HepG2 (cell line): ENCODE data around the gene TFF1. TPM values are rescaled to one million over a fixed set of nuclear protein-coding genes. Genes with fewer than 3 reads are reported as not detected.

Experiments
- ATAC-seq: fragments of 200-7000 bp; cut with Tn5 transposase; 3 replicates; pipeline ENCODE4 v1.9.1; 2020; ENCODE audit warnings: mild to moderate bottlenecking, moderate library complexity
- BruUV-seq: library from RNA; stranded (reverse); fragments of 400-500 nt; replicated peaks from 2 replicates; lab custom pipeline; 2021; lab: Mats Ljungman, UMichigan
- CTCF ChIA-PET: fragments of 300-600 bp; formaldehyde crosslinking; extraction: SDS; loops from one replicate; lab custom pipeline; 2021; ENCODE audit warnings: low total read pairs, inconsistent platforms, low intra/inter-chr PET ratio; lab: Yijun Ruan, JAX
- POLR2A ChIA-PET: fragments of 350-600 bp; sonication (Branson Sonifier 250); formaldehyde crosslinking; loops from one replicate; lab custom pipeline; 2020; ENCODE audit warnings: antibody characterized with exemption, inconsistent platforms; lab: Yijun Ruan, JAX
- DNase-seq: peaks from one replicate; pipeline ENCODE4 v3.0.0-alpha.2; 2015; ENCODE audit warnings: low spot score
- FAIRE-seq: peaks from 3 replicates; lab custom pipeline; 2011; peaks lifted over from hg19 to GRCh38; lab: Jason Lieb, UNC
- H2AFZ ChIP-seq: one replicate; pipeline ENCODE4 v1.6.1; 2011; ENCODE audit warnings: low read length, inconsistent platforms
- H3K27ac ChIP-seq: fragments of 300-600 bp; 3 replicates; pipeline ENCODE4 v1.8.0; 2011; ENCODE audit warnings: mixed run types, mild to moderate bottlenecking, mixed read lengths, low read length, inconsistent platforms; ENCODE audit not compliant: insufficient read depth; ENCODE audit errors: extremely low read length
- H3K27me3 ChIP-seq, 2 experiments: fragments of 200-600 bp in 1 of 2; 2 replicates in 1 of 2; 3 replicates in 1 of 2; pipeline versions ENCODE4 v1.6.0 to v1.8.0; 2011; ENCODE audit warnings: low read length in 2 of 2, mild to moderate bottlenecking in 2 of 2, moderate library complexity in 2 of 2, inconsistent platforms in 1 of 2; ENCODE audit not compliant: insufficient read depth in 2 of 2, control insufficient read depth in 1 of 2
- H3K36me3 ChIP-seq, 2 experiments: fragments of 200-600 bp in 1 of 2; replicated peaks in 1 of 2; 2 replicates in 1 of 2; 3 replicates in 1 of 2; pipeline versions ENCODE4 v1.5.1 to v1.8.0; 2011; ENCODE audit warnings: low read length in 2 of 2, inconsistent platforms in 1 of 2; ENCODE audit not compliant: insufficient read depth in 2 of 2, control insufficient read depth in 1 of 2
- H3K4me1 ChIP-seq: 2 replicates; pipeline ENCODE4 v1.5.1; 2012; ENCODE audit warnings: low read length, inconsistent platforms; ENCODE audit not compliant: insufficient read depth
- H3K4me2 ChIP-seq: 2 replicates; pipeline ENCODE4 v1.6.0; 2011; ENCODE audit warnings: low read depth, low read length, inconsistent platforms
- H3K4me3 ChIP-seq, 3 experiments: fragments of 200-600 bp in 1 of 3; sonication (generic), shearing (Covaris generic) in 1 of 3; replicated peaks in 1 of 3; 2 replicates each; pipeline ENCODE4 v1.5.1; 2011 to 2016; ENCODE audit warnings: low read length in 3 of 3, inconsistent platforms in 2 of 3, low read depth in 2 of 3, mild to moderate bottlenecking in 2 of 3, control low read depth in 1 of 3, mixed read lengths in 1 of 3; ENCODE audit not compliant: insufficient read depth in 1 of 3
- H3K79me2 ChIP-seq: one replicate; pipeline ENCODE4 v1.6.1; 2011; ENCODE audit warnings: low read length, inconsistent platforms; ENCODE audit not compliant: insufficient read depth
- H3K9ac ChIP-seq: 2 replicates; pipeline ENCODE4 v1.6.0; 2011; ENCODE audit warnings: mild to moderate bottlenecking, low read depth, low read length, inconsistent platforms; ENCODE audit not compliant: insufficient read depth
- H3K9me3 ChIP-seq: 2 replicates; pipeline ENCODE4 v1.5.1; 2012; ENCODE audit warnings: mild to moderate bottlenecking, low read length
- H4K20me1 ChIP-seq: 2 replicates; pipeline ENCODE4 v1.6.0; 2011; ENCODE audit warnings: inconsistent platforms, mild to moderate bottlenecking, low read length, moderate library complexity; ENCODE audit not compliant: insufficient read depth
- HNF1B ChIP-seq: sonication (generic); formaldehyde crosslinking; IDR thresholded peaks from 2 replicates; pipeline ENCODE4 v1.5.1; 2020; ENCODE audit warnings: mild to moderate bottlenecking, moderate library complexity, missing genetic modification reagents
- IRX3 ChIP-seq: sonication (generic); formaldehyde crosslinking; IDR thresholded peaks from 2 replicates; pipeline ENCODE4 v1.8.1; 2023; ENCODE audit warnings: mild to moderate bottlenecking, low read depth, missing genetic modification reagents, borderline replicate concordance
- NFYC ChIP-seq: IDR thresholded peaks from 2 replicates; pipeline ENCODE4 v1.6.1; 2016; ENCODE audit warnings: missing genetic modification reagents, missing compliant biosample characterization
- PAWR ChIP-seq: sonication (generic); formaldehyde crosslinking; IDR thresholded peaks from 2 replicates; pipeline ENCODE4 v1.4.0; 2020; ENCODE audit warnings: missing genetic modification reagents, mild to moderate bottlenecking, borderline replicate concordance
- SNAI1 ChIP-seq: sonication (generic); formaldehyde crosslinking; IDR thresholded peaks from 2 replicates; pipeline ENCODE4 v1.5.0; 2020; ENCODE audit warnings: mild to moderate bottlenecking, missing genetic modification reagents, borderline replicate concordance
- THAP7 ChIP-seq: sonication (generic); formaldehyde crosslinking; IDR thresholded peaks from 2 replicates; pipeline ENCODE4 v1.8.1; 2023; ENCODE audit warnings: mild to moderate bottlenecking, missing genetic modification reagents
- ZBTB25 ChIP-seq: IDR thresholded peaks from 2 replicates; pipeline ENCODE4 v1.6.1; 2018; ENCODE audit warnings: missing genetic modification reagents
- ZFP37 ChIP-seq: sonication (generic); formaldehyde crosslinking; IDR thresholded peaks from 2 replicates; pipeline ENCODE4 v1.4.0; 2020; ENCODE audit warnings: missing genetic modification reagents, borderline replicate concordance
- ZMAT5 ChIP-seq: sonication (generic); formaldehyde crosslinking; IDR thresholded peaks from 2 replicates; pipeline ENCODE4 v1.5.0; 2020; ENCODE audit warnings: mild to moderate bottlenecking, low read depth, missing genetic modification reagents, borderline replicate concordance
- ZNF546 ChIP-seq: sonication (generic); formaldehyde crosslinking; conservative IDR thresholded peaks from 2 replicates; pipeline ENCODE4 v1.8.1; 2023; ENCODE audit warnings: mild to moderate bottlenecking, missing genetic modification reagents
- ZNF691 ChIP-seq: sonication (generic); formaldehyde crosslinking; IDR thresholded peaks from 2 replicates; pipeline ENCODE4 v1.4.0; 2020; ENCODE audit warnings: missing genetic modification reagents, low read depth, mild to moderate bottlenecking, borderline replicate concordance
- ZNF749 ChIP-seq: sonication (generic); formaldehyde crosslinking; IDR thresholded peaks from 2 replicates; pipeline ENCODE4 v1.8.0; 2022; ENCODE audit warnings: mild to moderate bottlenecking, missing genetic modification reagents, moderate library complexity, borderline replicate concordance
- WGBS: methylation state at CpG from one replicate; pipeline ENCODE4 v1.1.6; 2017; ENCODE audit warnings: low lambda C conversion rate; 5-methylcytosine and 5-hydroxymethylcytosine counted together
- in situ Hi-C: cut with HindIII; loops from 2 replicates; pipeline ENCODE4 v1.10.0; 2017; ENCODE audit warnings: low pct_unique_long_range_greater_than_20kb; ENCODE audit not compliant: extremely low pct_ligation_motif_present
- intact Hi-C: fragments of 100-400 bp; cut with micrococcal nuclease; formaldehyde crosslinking; loops from one replicate; pipeline ENCODE4 v1.10.0; 2022; ENCODE audit not compliant: unreplicated experiment
- polyA plus RNA-seq, 8 experiments: library from polyadenylated mRNA; depleted of rRNA in 3 of 8; stranded (reverse) in 7 of 8; unstranded in 1 of 8; fragments of >200 nt; fragmentation: Illumina TruSeq in 4 of 8; extraction: Trizol in 4 of 8; gene quantifications; 2 replicates each; pipeline versions ENCODE4 v1.2.1 to v1.2.3, GENCODE V29; 2011 to 2016; ENCODE audit warnings: low read depth in 4 of 8, missing spikeins in 1 of 8, mixed read lengths in 1 of 8; ENCODE audit not compliant: insufficient read depth in 1 of 8
- total RNA-seq, 5 experiments: library from RNA; depleted of rRNA; stranded (reverse); fragments of >200 nt; fragmentation: Illumina TruSeq; extraction: Trizol; gene quantifications; 2 replicates each; pipeline ENCODE4 v1.2.3, GENCODE V29; 2016; ENCODE audit warnings: low read depth in 1 of 5

Gene TFF1
- total and polyA plus RNA-seq, 2 of the 13 experiments (the other 11 are each of a cell fraction or from before 2014, with no cell fraction given): 0.24 to 19.4 TPM

GRCh38 chr21:42321231-42321630, 45.1 kb downstream of the TFF1 start:
- Histone ChIP-seq H4K20me1 (no peaks in the 10 kb centered on the region), H3K36me3 (no peaks in the 10 kb centered on the region), H3K4me2 (no peak overlapping the region), H3K4me1 (peaks cover 3% of the 10 kb centered on the region), H2AFZ (no peak overlapping the region), H3K9ac (no peak overlapping the region), H3K27ac (no peak overlapping the region), H3K9me3 (no peaks in the 10 kb centered on the region), H3K4me3 (no peak overlapping the region), H3K79me2 (no peaks in the 10 kb centered on the region), H3K27me3 (peaks cover 1 to 14% of the 10 kb centered on the region in 2 experiments; a peak in 4 of 5 replicates)
- CTCF ChIA-PET: no interaction called here
- DNase-seq (no peak), FAIRE-seq (no peak), ATAC-seq (no peak)
- WGBS: 41% methylated on average over 4 of the region's 10 CpGs
- intact Hi-C loops (no loop called here), in situ Hi-C loops (no loop called here)
- BruUV-seq: no TSS peak
- no peak for TF ChIP-seq PAWR (CRISPR knock-in tag)
- no peak for TF ChIP-seq SNAI1
- TF ChIP-seq ZNF749 (CRISPR knock-in tag): no peak
- TF ChIP-seq ZBTB25 (CRISPR knock-in tag): no peak
- TF ChIP-seq ZNF546: no peak
- POLR2A ChIA-PET: no interaction called here

GRCh38 chr21:42320791-42321190, 45.5 kb downstream of the TFF1 start:
- H3K4me3 ChIP-seq: no peak overlapping the region
- FAIRE-seq (no peak), DNase-seq (no peak), ATAC-seq (no peak)
- no peaks in the 10 kb centered on the region for H3K9me3 ChIP-seq
- H3K4me2 ChIP-seq: no peak overlapping the region
- in situ Hi-C loops (no loop called here), intact Hi-C loops (no loop called here)
- H2AFZ ChIP-seq: no peak overlapping the region
- no peaks in the 10 kb centered on the region for H3K36me3 ChIP-seq
- WGBS: 66% methylated on average over 7 of the region's 8 CpGs
- H3K27ac ChIP-seq: no peak overlapping the region
- no peaks in the 10 kb centered on the region for H4K20me1 ChIP-seq
- peaks cover 1 to 14% of the 10 kb centered on the region in 2 experiments; a peak in 4 of 5 replicates for H3K27me3 ChIP-seq
- no TSS peak for BruUV-seq
- ChIA-PET CTCF (no interaction called here), POLR2A (no interaction called here)
- H3K9ac ChIP-seq: no peak overlapping the region
- H3K4me1 ChIP-seq: peaks cover 7% of the 10 kb centered on the region
- H3K79me2 ChIP-seq: no peaks in the 10 kb centered on the region
- TF ChIP-seq IRX3 (no peak), THAP7 (CRISPR knock-in tag) (no peak), HNF1B (CRISPR knock-in tag) (no peak), NFYC (CRISPR knock-in tag) (no peak), ZNF691 (CRISPR knock-in tag) (no peak), ZMAT5 (CRISPR knock-in tag) (no peak), ZFP37 (CRISPR knock-in tag) (no peak)
